Right ventricle myocardium inferior (tissue), 1 donor: Measurements from ENCODE around the gene PRSS50. TPM values are rescaled to one million over a fixed set of nuclear protein-coding genes. Genes with fewer than 3 reads are reported as not detected.
A peak's percentile ranks its signal among the peaks of the same experiment; 100 is the strongest.

Source experiments
- ATAC-seq: fragments of 200-7000 bp; cut with Tn5 transposase; one replicate; pipeline ENCODE4 v1.9.1; 2020; ENCODE audit warnings: mild to moderate bottlenecking, moderate library complexity
- DNase-seq: peaks from one replicate; pipeline ENCODE4 v3.0.0; 2021; ENCODE audit errors: missing footprints
- intact Hi-C: fragments of 100-400 bp; cut with DNase I; formaldehyde crosslinking; loops from one replicate; pipeline ENCODE4 v1.11.0; 2022
- total RNA-seq: library from RNA; stranded (reverse); fragmentation: NEBNext Ultra II Directional; extraction: Animal tissue kit (Norgen Biotek cat#: 25700); gene quantifications from one replicate; pipeline ENCODE4 v1.2.1, GENCODE V29; 2021
- donor health status: DM: no; HTN: yes; CAD: no; lungs with severe emphysema.

Gene PRSS50
- total RNA-seq, 1 donor from 2014 or later, result 0.11 TPM

GRCh38 chr3:46699676-46700523 is 17.8 kb downstream of the PRSS50 start:
- intact Hi-C loops, result loop anchor here (10.0 kb wide), 2 partner anchors 135 to 305 kb away; partner anchors contain the start of gene LRRC2
- peak; percentile 80 for DNase-seq
- ATAC-seq, result peak; percentile 17

- peak; percentile 81 for DNase-seq
- ATAC-seq, result peak; percentile 72
- intact Hi-C loops, result loop anchor here (2.0 to 10.0 kb wide), 2 partner anchors 131 to 171 kb away; partner anchors contain the start of gene LRRC2
Observed at GRCh38 chr3:46695962-46696894, 21.4 kb downstream of the PRSS50 start.

GRCh38 chr3:46695177-46695961 is 22.3 kb downstream of the PRSS50 start:
- ATAC-seq (peak; percentile 16), DNase-seq (peak; percentile 84)
- intact Hi-C loops, result loop anchor here (10.0 kb wide), 1 partner anchor 131 kb away; the partner anchor contains the start of gene LRRC2

- intact Hi-C loops, result loop anchor here (10.0 kb wide), 1 partner anchor 130 kb away; the partner anchor contains the start of gene LRRC2
- DNase-seq (no peak), ATAC-seq (no peak)
Observed at GRCh38 chr3:46694520-46694919, 23.1 kb downstream of the PRSS50 start.

GRCh38 chr3:46693892-46694226 is 23.8 kb downstream of the PRSS50 start:
- peak; percentile 75 for DNase-seq
- intact Hi-C loops, result loop anchor here (10.0 kb wide), 1 partner anchor 129 kb away; the partner anchor contains the start of gene LRRC2
- peak; percentile 11 for ATAC-seq

- DNase-seq (peak; percentile 82), ATAC-seq (peak; percentile 69)
Observed at GRCh38 chr3:46693038-46693891, 24.4 kb downstream of the PRSS50 start, which contains the start of gene ALS2CL. TSS of gene ALS2CL (minus strand) at chr3:46693679. CDS start at chr3:46689440, 4,239 bp downstream.

GRCh38 chr3:46692566-46692990 is 25.1 kb downstream of the PRSS50 start:
- DNase-seq (no peak), ATAC-seq (no peak)
- intact Hi-C loops, result loop anchor here (10.0 kb wide), 1 partner anchor 128 kb away; the partner anchor contains the start of gene LRRC2

More at GRCh38 chr3:46693038-46693891, 24.4 kb downstream of the PRSS50 start, which contains the start of gene ALS2CL:
- intact Hi-C loops, result loop anchor here (10.0 kb wide), 1 partner anchor 128 kb away; the partner anchor contains the start of gene LRRC2

GRCh38 chr3:46690798-46691197 is 26.9 kb downstream of the PRSS50 start:
- ATAC-seq (peak; percentile 48), DNase-seq (no peak)
- intact Hi-C loops, result loop anchor here (10.0 kb wide), 1 partner anchor 126 kb away; the partner anchor contains the start of gene LRRC2

- no peak for ATAC-seq
- intact Hi-C loops, result no loop called here
- no peak for DNase-seq
Observed at GRCh38 chr3:46685446-46685845, 32.2 kb downstream of the PRSS50 start.

GRCh38 chr3:46684891-46685290 is 32.8 kb downstream of the PRSS50 start:
- intact Hi-C loops, result no loop called here
- ATAC-seq (no peak), DNase-seq (no peak)

GRCh38 chr3:46682974-46683373 is 34.7 kb downstream of the PRSS50 start:
- ATAC-seq, result no peak
- intact Hi-C loops, result no loop called here
- DNase-seq, result no peak

GRCh38 chr3:46681856-46682540 is 35.7 kb downstream of the PRSS50 start:
- DNase-seq (no peak), ATAC-seq (no peak)
- intact Hi-C loops, result no loop called here

GRCh38 chr3:46681387-46681786 is 36.3 kb downstream of the PRSS50 start:
- ATAC-seq, result no peak
- no peak for DNase-seq
- intact Hi-C loops, result no loop called here

- ATAC-seq (peak; percentile 9), DNase-seq (no peak)
- intact Hi-C loops, result no loop called here
Observed at GRCh38 chr3:46680298-46680826, 37.3 kb downstream of the PRSS50 start.

GRCh38 chr3:46679681-46680080 is 38.0 kb downstream of the PRSS50 start:
- ATAC-seq, result no peak
- no peak for DNase-seq
- intact Hi-C loops, result no loop called here

- no peak for ATAC-seq
- peak; percentile 41 for DNase-seq
- intact Hi-C loops, result no loop called here
Observed at GRCh38 chr3:46678280-46678679, 39.4 kb downstream of the PRSS50 start.
